Measurements from ENCODE around the gene RAB20. TPM values are rescaled to one million over a fixed set of nuclear protein-coding genes. Genes with fewer than 3 reads are reported as not detected.
"Not testable (repeated sequence)": the region's sequence is repeated elsewhere in the genome, so short reads cannot be mapped to it uniquely, and the experiment has no call there.

RAB20 gene
- total RNA-seq, 1 experiment from 2014 or later, result 0.88 TPM

DNA sequence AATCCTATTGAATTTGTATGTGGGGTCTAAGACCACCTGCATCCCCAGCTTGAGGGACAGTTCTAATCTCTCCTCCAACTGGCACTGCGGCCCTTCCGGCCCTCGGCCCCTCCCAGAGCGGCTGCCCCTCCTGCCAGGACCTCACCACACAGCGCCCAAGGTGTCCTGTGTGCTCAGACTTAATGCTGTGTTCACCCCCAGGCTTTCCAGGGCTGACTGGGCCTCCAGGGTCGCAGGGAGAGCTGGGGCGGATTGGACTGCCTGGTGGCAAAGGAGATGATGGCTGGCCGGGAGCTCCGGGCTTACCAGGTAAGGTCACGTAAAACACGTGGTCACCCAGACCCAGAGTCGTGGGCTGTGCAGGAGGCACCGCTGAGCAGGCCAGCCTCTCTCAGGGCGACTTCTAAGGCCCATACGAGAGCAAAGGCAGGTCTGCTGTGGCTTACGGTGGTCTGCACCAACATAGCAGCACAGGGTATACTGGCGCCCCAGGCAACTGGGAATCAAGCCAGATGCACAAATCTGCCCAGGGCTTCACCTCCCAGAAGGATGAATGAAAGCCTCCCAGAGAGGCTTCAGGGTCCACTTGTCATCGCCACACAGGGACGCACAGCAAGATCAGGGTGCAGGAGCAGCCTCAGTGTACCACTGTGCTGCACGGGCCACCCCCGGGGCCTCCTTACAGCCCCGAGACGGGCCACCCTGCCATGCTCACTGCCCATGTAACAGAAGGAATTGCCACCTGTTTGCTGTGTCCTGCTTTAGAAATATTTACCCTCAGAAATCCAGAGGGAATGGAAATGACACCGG lies 69.4 kb downstream of the RAB20 start:
- CTCF ChIA-PET, result no interaction called here
- peaks cover 34% of the 10 kb centered on the region for H3K36me3 ChIP-seq (ENCODE audit: insufficient read depth, low read length, poor library complexity, severe bottlenecking)

GRCh38 chr13:110490009-110490770 lies 71.3 kb downstream of the RAB20 start:
- H3K4me1 ChIP-seq (ENCODE audit: insufficient read depth, low read length, poor library complexity, severe bottlenecking), result no peaks in the 10 kb centered on the region
- no peak overlapping the region for H3K4me3 ChIP-seq (ENCODE audit: low read depth, low read length, poor library complexity, severe bottlenecking)
- DNase-seq (ENCODE audit: low spot score), result no peak
- H3K9me3 ChIP-seq (ENCODE audit: low read depth, low read length, poor library complexity, severe bottlenecking), result no peaks in the 10 kb centered on the region
- ChIA-PET POLR2A (ENCODE audit: low non-redundant PET) (no interaction called here), CTCF (no interaction called here)
- TF ChIP-seq CTCF (conservative IDR thresholded peaks at IDR 0.05; ENCODE audit: low read depth, low read length) (no peak), EZH2 (IDR thresholded peaks at IDR 0.05; ENCODE audit: borderline replicate concordance, low read depth, low read length, poor library complexity, severe bottlenecking) (no peak)
- no TSS peak for BruUV-seq (replicated peaks)
- intact Hi-C loops (cut with micrococcal nuclease; ENCODE audit: unreplicated experiment), result no loop called here
- no peaks in the 10 kb centered on the region for H3K27me3 ChIP-seq (replicated peaks; ENCODE audit: insufficient read depth, low read depth, low read length, poor library complexity)
- peaks cover 16% of the 10 kb centered on the region for H3K36me3 ChIP-seq (ENCODE audit: insufficient read depth, low read length, poor library complexity, severe bottlenecking)
- H3K27ac ChIP-seq (ENCODE audit: low read depth, low read length, poor library complexity, severe bottlenecking), result no peak overlapping the region

More for the DNA sequence above, 69.4 kb downstream of the RAB20 start:
- POLR2A ChIA-PET (ENCODE audit: low non-redundant PET), result no interaction called here
- no peak overlapping the region for H3K27ac ChIP-seq (ENCODE audit: low read depth, low read length, poor library complexity, severe bottlenecking)
- H3K4me1 ChIP-seq (ENCODE audit: insufficient read depth, low read length, poor library complexity, severe bottlenecking), result no peaks in the 10 kb centered on the region
- BruUV-seq (replicated peaks), result no TSS peak
- no peak overlapping the region for H3K4me3 ChIP-seq (ENCODE audit: low read depth, low read length, poor library complexity, severe bottlenecking)
- DNase-seq (ENCODE audit: low spot score), result no peak
- TF ChIP-seq CTCF (conservative IDR thresholded peaks at IDR 0.05; ENCODE audit: low read depth, low read length), result no peak
- TF ChIP-seq EZH2 (IDR thresholded peaks at IDR 0.05; ENCODE audit: borderline replicate concordance, low read depth, low read length, poor library complexity, severe bottlenecking), result no peak
- no peaks in the 10 kb centered on the region for H3K27me3 ChIP-seq (replicated peaks; ENCODE audit: insufficient read depth, low read depth, low read length, poor library complexity)
- intact Hi-C loops (cut with micrococcal nuclease; ENCODE audit: unreplicated experiment), result no loop called here
- H3K9me3 ChIP-seq (ENCODE audit: low read depth, low read length, poor library complexity, severe bottlenecking), result no peaks in the 10 kb centered on the region

DNA sequence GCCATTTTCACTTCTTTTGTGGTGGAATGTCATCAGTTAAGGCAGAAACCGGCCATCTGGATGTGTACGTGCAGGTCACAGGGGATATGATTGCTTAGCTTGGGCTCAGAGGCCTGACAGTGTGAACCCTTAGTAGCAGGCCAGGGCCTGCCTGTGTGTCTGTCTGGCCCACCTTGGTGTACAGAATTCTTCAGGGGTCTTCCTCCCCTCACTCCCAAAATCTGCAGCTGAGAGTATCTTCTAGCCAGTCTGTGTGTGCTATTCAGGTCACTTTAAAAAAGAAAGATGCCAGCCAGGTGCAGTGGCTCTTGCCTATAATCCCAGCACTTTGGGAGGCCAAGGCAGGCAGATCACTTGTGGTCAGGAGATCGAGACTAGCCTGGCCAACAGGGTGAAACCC lies 74.6 kb downstream of the RAB20 start:
- BruUV-seq (replicated peaks); intact Hi-C loops (cut with micrococcal nuclease; ENCODE audit: unreplicated experiment); H3K27ac ChIP-seq (ENCODE audit: low read depth, low read length, poor library complexity, severe bottlenecking); H3K36me3 ChIP-seq (ENCODE audit: insufficient read depth, low read length, poor library complexity, severe bottlenecking); H3K4me1 ChIP-seq (ENCODE audit: insufficient read depth, low read length, poor library complexity, severe bottlenecking); DNase-seq (ENCODE audit: low spot score); H3K27me3 ChIP-seq (replicated peaks; ENCODE audit: insufficient read depth, low read depth, low read length, poor library complexity); H3K9me3 ChIP-seq (ENCODE audit: low read depth, low read length, poor library complexity, severe bottlenecking); H3K4me3 ChIP-seq (ENCODE audit: low read depth, low read length, poor library complexity, severe bottlenecking); CTCF ChIA-PET; POLR2A ChIA-PET (ENCODE audit: low non-redundant PET): not testable (repeated sequence)
